Stimulated activated effector memory CD8-positive, alpha-beta T cell treated with anti-CD3 and anti-CD28 coated beads, Interleukin-12 subunit alpha, Interleukin-12 subunit beta, amount 100 ng/mL, for 72 hours (primary cell): ENCODE results near the gene ZNF606.

Experiments
- ATAC-seq: fragments of 150-1000 bp; cut with Tn5 transposase; 2 replicates; pipeline ENCODE4 v1.10.0; 2021
- DNase-seq, 2 donors: peaks; one replicate each; pipeline ENCODE4 v3.0.0; 2021 to 2022; ENCODE audit warnings: low spot score in 2 of 2
- H3K27ac Mint-ChIP-seq: one replicate; pipeline ENCODE4 v1.8.0; 2022; ENCODE audit warnings: mild to moderate bottlenecking, mixed read lengths
- H3K36me3 Mint-ChIP-seq: one replicate; pipeline ENCODE4 v1.8.0; 2022; ENCODE audit warnings: mild to moderate bottlenecking, mixed read lengths
- H3K4me1 Mint-ChIP-seq: one replicate; pipeline ENCODE4 v1.8.0; 2022; ENCODE audit warnings: mixed read lengths
- H3K4me3 Mint-ChIP-seq: one replicate; pipeline ENCODE4 v1.8.0; 2022; ENCODE audit warnings: mild to moderate bottlenecking, mixed read lengths
- H3K9me3 Mint-ChIP-seq: one replicate; pipeline ENCODE4 v1.8.0; 2022; ENCODE audit warnings: mixed read lengths

ZNF606 gene

GRCh38 chr19:57974434-57974833 is 28.2 kb downstream of the ZNF606 start, which contains the start of gene C19orf18:
Gene C19orf18, minus strand, starts transcription at chr19:57974534. Its CDS starts 102 bp downstream, at chr19:57974432.
- peaks cover 37% of the 10 kb centered on the region for H3K9me3 Mint-ChIP-seq
- H3K4me1 Mint-ChIP-seq: peaks cover 4% of the 10 kb centered on the region
- DNase-seq: no peak
- ATAC-seq: no peak
- H3K36me3 Mint-ChIP-seq: peaks cover under 1% of the 10 kb centered on the region
- H3K4me3 Mint-ChIP-seq: no peak within 1 kb of the TSS
- H3K27ac Mint-ChIP-seq: no peak within 1 kb of the TSS

- no peaks in the 10 kb centered on the region for H3K4me1 Mint-ChIP-seq
- H3K27ac Mint-ChIP-seq: no peak overlapping the region
- no peak for DNase-seq
- no peak for ATAC-seq
- no peak overlapping the region for H3K4me3 Mint-ChIP-seq
- H3K36me3 Mint-ChIP-seq: no peaks in the 10 kb centered on the region
- peaks cover 33% of the 10 kb centered on the region for H3K9me3 Mint-ChIP-seq
Measured at GRCh38 chr19:57964761-57965160, 37.9 kb downstream of the ZNF606 start.

- DNase-seq (no peak), ATAC-seq (no peak)
- no peak overlapping the region for H3K4me3 Mint-ChIP-seq
- H3K4me1 Mint-ChIP-seq: no peaks in the 10 kb centered on the region
- H3K36me3 Mint-ChIP-seq: no peaks in the 10 kb centered on the region
- peaks cover 32% of the 10 kb centered on the region for H3K9me3 Mint-ChIP-seq
- no peak overlapping the region for H3K27ac Mint-ChIP-seq
Measured at GRCh38 chr19:57961785-57962184, 40.8 kb downstream of the ZNF606 start.

- ATAC-seq: no peak
- Mint-ChIP-seq H3K36me3 (no peaks in the 10 kb centered on the region), H3K9me3 (peaks cover 26% of the 10 kb centered on the region), H3K4me1 (no peaks in the 10 kb centered on the region), H3K27ac (no peak overlapping the region), H3K4me3 (no peak overlapping the region)
- DNase-seq: no peak
Measured at GRCh38 chr19:57954996-57955395, 47.6 kb downstream of the ZNF606 start.

- no peak for DNase-seq
- Mint-ChIP-seq H3K36me3 (peaks cover 5% of the 10 kb centered on the region), H3K4me3 (no peak overlapping the region), H3K4me1 (peaks cover 12% of the 10 kb centered on the region), H3K9me3 (peaks cover 20% of the 10 kb centered on the region), H3K27ac (no peak overlapping the region)
- ATAC-seq: no peak
Measured at GRCh38 chr19:57949702-57950101, 52.9 kb downstream of the ZNF606 start.

- DNase-seq (no peak), ATAC-seq (no peak)
- Mint-ChIP-seq H3K36me3 (peaks cover 5% of the 10 kb centered on the region), H3K4me1 (peaks cover 12% of the 10 kb centered on the region), H3K9me3 (peaks cover 17% of the 10 kb centered on the region), H3K27ac (no peak overlapping the region), H3K4me3 (no peak overlapping the region)
Measured at GRCh38 chr19:57949296-57949695, 53.3 kb downstream of the ZNF606 start.

GRCh38 chr19:57947419-57948134 is 55.0 kb downstream of the ZNF606 start, which contains the start of gene ZNF256:
Gene ZNF256, minus strand, starts transcription at chr19:57947706. Its CDS starts 232 bp downstream, at chr19:57947474.
- H3K4me3 Mint-ChIP-seq: peak within 1 kb of the TSS; percentile 86
- peak; percentile 95 for ATAC-seq
- H3K9me3 Mint-ChIP-seq: peaks cover 20% of the 10 kb centered on the region
- peaks cover 12% of the 10 kb centered on the region for H3K4me1 Mint-ChIP-seq
- H3K27ac Mint-ChIP-seq: peak within 1 kb of the TSS; percentile 91
- DNase-seq: peak; percentile 67 to 93
- H3K36me3 Mint-ChIP-seq: peaks cover 16% of the 10 kb centered on the region

- ATAC-seq: peak; percentile 2
- peak in 1 of 2 donors; percentile 3 for DNase-seq
- H3K36me3 Mint-ChIP-seq: peaks cover 21% of the 10 kb centered on the region
- peaks cover 25% of the 10 kb centered on the region for H3K9me3 Mint-ChIP-seq
- H3K4me1 Mint-ChIP-seq: peaks cover 12% of the 10 kb centered on the region
- peak overlapping the region; percentile 86 for H3K4me3 Mint-ChIP-seq
- H3K27ac Mint-ChIP-seq: peak overlapping the region; percentile 91
Measured at GRCh38 chr19:57947088-57947418, 55.6 kb downstream of the ZNF606 start.

- DNase-seq (no peak), ATAC-seq (no peak)
- Mint-ChIP-seq H3K36me3 (peaks cover 28% of the 10 kb centered on the region), H3K4me1 (peaks cover 12% of the 10 kb centered on the region), H3K9me3 (peaks cover 33% of the 10 kb centered on the region), H3K27ac (peak overlapping the region; percentile 91), H3K4me3 (peak overlapping the region; percentile 86)
Measured at GRCh38 chr19:57946316-57946715, 56.3 kb downstream of the ZNF606 start.

- peaks cover 36% of the 10 kb centered on the region for H3K36me3 Mint-ChIP-seq
- peaks cover 35% of the 10 kb centered on the region for H3K9me3 Mint-ChIP-seq
- no peak overlapping the region for H3K27ac Mint-ChIP-seq
- no peak for DNase-seq
- no peak for ATAC-seq
- H3K4me3 Mint-ChIP-seq: no peak overlapping the region
- peaks cover 9% of the 10 kb centered on the region for H3K4me1 Mint-ChIP-seq
Measured at GRCh38 chr19:57941593-57941992, 61.0 kb downstream of the ZNF606 start.

GRCh38 chr19:57935731-57936130 is 66.9 kb downstream of the ZNF606 start:
- H3K36me3 Mint-ChIP-seq: peaks cover 16% of the 10 kb centered on the region
- DNase-seq (no peak), ATAC-seq (no peak)
- H3K4me1 Mint-ChIP-seq: peaks cover 8% of the 10 kb centered on the region
- no peak overlapping the region for H3K27ac Mint-ChIP-seq
- H3K4me3 Mint-ChIP-seq: peak overlapping the region; percentile 76
- H3K9me3 Mint-ChIP-seq: peaks cover 24% of the 10 kb centered on the region

GRCh38 chr19:57934820-57935665 is 67.6 kb downstream of the ZNF606 start, which contains the start of gene ZNF418:
Gene ZNF418, minus strand, starts transcription at chr19:57935402. Its CDS starts 1,580 bp downstream, at chr19:57933822.
- peaks cover 24% of the 10 kb centered on the region for H3K9me3 Mint-ChIP-seq
- peak within 1 kb of the TSS; percentile 70 for H3K27ac Mint-ChIP-seq
- H3K36me3 Mint-ChIP-seq: peaks cover 16% of the 10 kb centered on the region
- peaks cover 8% of the 10 kb centered on the region for H3K4me1 Mint-ChIP-seq
- DNase-seq (no peak), ATAC-seq (peak; percentile 79)
- H3K4me3 Mint-ChIP-seq: peak within 1 kb of the TSS; percentile 76

- no peak overlapping the region for H3K27ac Mint-ChIP-seq
- no peaks in the 10 kb centered on the region for H3K4me1 Mint-ChIP-seq
- ATAC-seq (no peak), DNase-seq (no peak)
- no peaks in the 10 kb centered on the region for H3K36me3 Mint-ChIP-seq
- peaks cover 20% of the 10 kb centered on the region for H3K9me3 Mint-ChIP-seq
- H3K4me3 Mint-ChIP-seq: no peak overlapping the region
Measured at GRCh38 chr19:57927587-57927986, 75.0 kb downstream of the ZNF606 start.
